HCT116 (cell line): Measurements from ENCODE around the gene POLRMT. TPM values are rescaled to one million over a fixed set of nuclear protein-coding genes. Genes with fewer than 3 reads are reported as not detected.

Experiments
- CEBPB ChIP-seq: IDR thresholded peaks from 2 replicates; pipeline ENCODE4 v1.6.1; 2012; ENCODE audit warnings: low read depth
- EGR1 ChIP-seq: IDR thresholded peaks from 2 replicates; pipeline ENCODE4 v1.6.1; 2012; ENCODE audit warnings: low read depth
- ELF1 ChIP-seq: IDR thresholded peaks from 2 replicates; pipeline ENCODE4 v1.6.1; 2012; ENCODE audit warnings: low read depth, borderline replicate concordance
- EZH2 ChIP-seq: fragments of 200-600 bp; sonication (generic); IDR thresholded peaks from 2 replicates; pipeline ENCODE4 v1.6.1; 2017; ENCODE audit warnings: antibody characterized with exemption, mixed run types
- POLR2A ChIP-seq: IDR thresholded peaks from 2 replicates; pipeline ENCODE4 v1.7.0; 2011; ENCODE audit warnings: borderline replicate concordance; ENCODE audit not compliant: insufficient read depth, insufficient read length; ENCODE audit errors: extremely low read depth
- RAD21 ChIP-seq: IDR thresholded peaks from 2 replicates; pipeline ENCODE4 v1.6.1; 2012; ENCODE audit warnings: low read depth, mild to moderate bottlenecking
- SP1 ChIP-seq: IDR thresholded peaks from 2 replicates; pipeline ENCODE4 v1.6.1; 2012; ENCODE audit warnings: low read depth
- SRF ChIP-seq: IDR thresholded peaks from 2 replicates; pipeline ENCODE4 v1.6.1; 2012; ENCODE audit warnings: low read depth
- TCF7L2 ChIP-seq: IDR thresholded peaks from 2 replicates; pipeline ENCODE4 v1.7.0; 2011; ENCODE audit warnings: borderline replicate concordance, inconsistent platforms; ENCODE audit not compliant: insufficient read depth, insufficient read length; ENCODE audit errors: extremely low read depth
- YY1 ChIP-seq: IDR thresholded peaks from 2 replicates; pipeline ENCODE4 v1.6.1; 2011; ENCODE audit warnings: low read length, low read depth, moderate library complexity, mild to moderate bottlenecking; ENCODE audit not compliant: insufficient replicate concordance; ENCODE audit errors: extremely low read depth
- ZFX ChIP-seq: fragments of 450-650 bp; IDR thresholded peaks from 2 replicates; pipeline ENCODE4 v1.6.1; 2017
- total RNA-seq: library from RNA; stranded (reverse); gene quantifications from one replicate; pipeline ENCODE4 v1.2.1, GENCODE V29; 2021; ENCODE audit not compliant: unreplicated experiment
- TF ChIP-seq, protein P1 (sequence below): IDR thresholded peaks from 2 replicates; pipeline ENCODE4 v1.6.1; 2012
- TF ChIP-seq, protein P2 (sequence below): IDR thresholded peaks from 2 replicates; pipeline ENCODE4 v1.6.1; 2011; ENCODE audit warnings: mild to moderate bottlenecking, low read length, moderate library complexity; ENCODE audit not compliant: insufficient replicate concordance; ENCODE audit errors: extremely low read depth
- TF ChIP-seq, protein P3 (sequence below): IDR thresholded peaks from 2 replicates; pipeline ENCODE4 v1.6.1; 2012

POLRMT gene
- total RNA-seq, 1 experiment from 2014 or later = 138 TPM

DNA sequence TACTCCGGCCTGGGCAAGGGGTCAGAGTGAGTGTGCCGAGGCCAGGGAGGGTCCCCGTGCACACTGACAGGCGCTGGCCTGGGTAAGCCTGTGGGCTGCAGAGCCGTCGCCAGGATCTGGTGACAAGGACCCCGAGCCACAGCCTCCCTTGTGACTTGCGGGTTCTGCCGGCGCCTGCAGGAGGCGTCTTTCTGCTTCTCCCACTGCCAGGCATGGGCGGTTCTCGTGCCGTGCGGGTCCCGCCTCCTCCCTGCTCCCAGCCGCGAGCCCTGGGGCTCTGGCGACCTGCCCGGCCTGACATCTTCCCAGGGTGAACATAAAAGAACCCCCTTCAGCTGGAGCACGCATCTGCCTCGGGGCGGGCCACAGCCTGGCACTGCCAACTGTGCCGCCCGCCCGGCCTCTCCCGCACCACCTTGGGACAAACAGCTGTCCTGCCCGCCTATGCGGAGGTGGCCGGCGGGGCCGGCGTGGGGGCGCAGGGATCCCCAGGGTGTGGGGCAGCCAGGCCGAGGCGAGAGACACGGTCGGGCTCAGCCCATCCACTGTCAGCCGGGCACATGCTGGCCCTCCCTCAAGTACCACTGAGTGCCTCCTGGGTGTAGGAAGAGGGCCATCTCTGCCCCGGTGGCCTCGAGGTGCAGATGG lies 45.1 kb downstream of the POLRMT start (continued):
- peak; percentile 87 for TF ChIP-seq TCF7L2
- TF ChIP-seq RAD21 = peak; percentile 75
- no peak for TF ChIP-seq POLR2A
- TF ChIP-seq CEBPB = no peak
- TF ChIP-seq, protein P1, sequence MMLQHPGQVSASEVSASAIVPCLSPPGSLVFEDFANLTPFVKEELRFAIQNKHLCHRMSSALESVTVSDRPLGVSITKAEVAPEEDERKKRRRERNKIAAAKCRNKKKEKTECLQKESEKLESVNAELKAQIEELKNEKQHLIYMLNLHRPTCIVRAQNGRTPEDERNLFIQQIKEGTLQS = no peak
- no peak for TF ChIP-seq SP1
- TF ChIP-seq, protein P2, sequence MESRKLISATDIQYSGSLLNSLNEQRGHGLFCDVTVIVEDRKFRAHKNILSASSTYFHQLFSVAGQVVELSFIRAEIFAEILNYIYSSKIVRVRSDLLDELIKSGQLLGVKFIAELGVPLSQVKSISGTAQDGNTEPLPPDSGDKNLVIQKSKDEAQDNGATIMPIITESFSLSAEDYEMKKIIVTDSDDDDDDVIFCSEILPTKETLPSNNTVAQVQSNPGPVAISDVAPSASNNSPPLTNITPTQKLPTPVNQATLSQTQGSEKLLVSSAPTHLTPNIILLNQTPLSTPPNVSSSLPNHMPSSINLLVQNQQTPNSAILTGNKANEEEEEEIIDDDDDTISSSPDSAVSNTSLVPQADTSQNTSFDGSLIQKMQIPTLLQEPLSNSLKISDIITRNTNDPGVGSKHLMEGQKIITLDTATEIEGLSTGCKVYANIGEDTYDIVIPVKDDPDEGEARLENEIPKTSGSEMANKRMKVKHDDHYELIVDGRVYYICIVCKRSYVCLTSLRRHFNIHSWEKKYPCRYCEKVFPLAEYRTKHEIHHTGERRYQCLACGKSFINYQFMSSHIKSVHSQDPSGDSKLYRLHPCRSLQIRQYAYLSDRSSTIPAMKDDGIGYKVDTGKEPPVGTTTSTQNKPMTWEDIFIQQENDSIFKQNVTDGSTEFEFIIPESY = no peak
- TF ChIP-seq YY1 = no peak
- TF ChIP-seq EZH2 = no peak
- TF ChIP-seq EGR1 = no peak
- no peak for TF ChIP-seq ELF1
- no peak for TF ChIP-seq ZFX
- TF ChIP-seq, protein P3, sequence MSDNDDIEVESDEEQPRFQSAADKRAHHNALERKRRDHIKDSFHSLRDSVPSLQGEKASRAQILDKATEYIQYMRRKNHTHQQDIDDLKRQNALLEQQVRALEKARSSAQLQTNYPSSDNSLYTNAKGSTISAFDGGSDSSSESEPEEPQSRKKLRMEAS = peak; percentile 56
- TF ChIP-seq SRF = no peak
